ENCODE measurements around the gene UQCRFS1.
"Not testable (repeated sequence)": the region's sequence is repeated elsewhere in the genome, so short reads cannot be mapped to it uniquely, and the experiment has no call there.

The UQCRFS1 gene

GRCh38 chr19:29214411-29214810, 1.5 kb upstream of the UQCRFS1 start:
- no peak for TF ChIP-seq CTCF (IDR thresholded peaks at IDR 0.05; ENCODE audit: low read depth, low read length)
- no peak overlapping the region for H3K4me3 ChIP-seq (ENCODE audit: low read depth, low read length)

- TF ChIP-seq CTCF (IDR thresholded peaks at IDR 0.05; ENCODE audit: low read depth, low read length), result no peak
- H3K4me3 ChIP-seq (ENCODE audit: low read depth, low read length), result peak overlapping the region; percentile 77
These were observed 649 bp downstream of the UQCRFS1 start for GRCh38 chr19:29212356-29212647.

GRCh38 chr19:29211562-29212355, 1.2 kb downstream of the UQCRFS1 start:
- TF ChIP-seq CTCF (IDR thresholded peaks at IDR 0.05; ENCODE audit: low read depth, low read length), result no peak
- peak overlapping the region; percentile 77 for H3K4me3 ChIP-seq (ENCODE audit: low read depth, low read length)

- not testable (repeated sequence) for H3K4me3 ChIP-seq (ENCODE audit: low read depth, low read length)
These were observed 1.9 kb downstream of the UQCRFS1 start for GRCh38 chr19:29211041-29211440.

- not testable (repeated sequence) for H3K4me3 ChIP-seq (ENCODE audit: low read depth, low read length)
These were observed 2.4 kb downstream of the UQCRFS1 start for GRCh38 chr19:29210502-29210901.

- H3K4me3 ChIP-seq (ENCODE audit: low read depth, low read length), result not testable (repeated sequence)
These were observed 5.4 kb downstream of the UQCRFS1 start for GRCh38 chr19:29207403-29208187.

GRCh38 chr19:29206453-29206852, 6.5 kb downstream of the UQCRFS1 start:
- no peak overlapping the region for H3K4me3 ChIP-seq (ENCODE audit: low read depth, low read length)
- no peak for TF ChIP-seq CTCF (IDR thresholded peaks at IDR 0.05; ENCODE audit: low read depth, low read length)

GRCh38 chr19:29202281-29202680, 10.7 kb downstream of the UQCRFS1 start:
- H3K4me3 ChIP-seq (ENCODE audit: low read depth, low read length), result no peak overlapping the region

More at GRCh38 chr19:29202281-29202680, 10.7 kb downstream of the UQCRFS1 start:
- no peak for TF ChIP-seq CTCF (IDR thresholded peaks at IDR 0.05; ENCODE audit: low read depth, low read length)

Measured in WI38 (cell line).